Limb (tissue), 2 donors: Measurements from ENCODE around the gene CD1C.
"Not testable (repeated sequence)": the region's sequence is repeated elsewhere in the genome, so short reads cannot be mapped to it uniquely, and the experiment has no call there.

Experiments used
- DNase-seq, 2 donors: peaks; one replicate each; pipeline ENCODE4 v3.0.0-alpha.2; 2016; ENCODE audit errors: extremely low spot score in 2 of 2

CD1C gene

DNA sequence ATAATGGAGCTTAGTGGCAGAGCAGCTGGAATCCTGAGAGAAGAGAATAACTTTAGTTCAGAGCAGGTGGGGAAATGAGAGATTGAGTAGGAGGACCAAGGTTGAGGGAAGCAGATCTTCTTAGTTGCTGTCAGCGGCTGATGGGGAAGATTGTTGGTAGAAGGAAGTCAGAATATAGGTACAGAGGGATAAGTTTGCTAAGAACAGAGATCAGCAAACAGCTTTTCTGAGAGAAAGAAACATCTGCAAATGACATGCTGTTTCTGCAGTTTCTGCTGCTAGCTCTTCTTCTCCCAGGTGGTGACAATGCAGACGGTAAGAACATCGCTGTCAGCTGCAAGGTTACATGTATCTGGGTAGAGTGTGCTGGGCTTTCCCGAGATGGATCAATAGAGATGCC lies at the start of gene CD1C:
CD1C (plus strand) TSS at position 113 of the 400 bp plus-strand sequence; CDS start at position 255, 142 bp downstream.
- no peak for DNase-seq

DNA sequence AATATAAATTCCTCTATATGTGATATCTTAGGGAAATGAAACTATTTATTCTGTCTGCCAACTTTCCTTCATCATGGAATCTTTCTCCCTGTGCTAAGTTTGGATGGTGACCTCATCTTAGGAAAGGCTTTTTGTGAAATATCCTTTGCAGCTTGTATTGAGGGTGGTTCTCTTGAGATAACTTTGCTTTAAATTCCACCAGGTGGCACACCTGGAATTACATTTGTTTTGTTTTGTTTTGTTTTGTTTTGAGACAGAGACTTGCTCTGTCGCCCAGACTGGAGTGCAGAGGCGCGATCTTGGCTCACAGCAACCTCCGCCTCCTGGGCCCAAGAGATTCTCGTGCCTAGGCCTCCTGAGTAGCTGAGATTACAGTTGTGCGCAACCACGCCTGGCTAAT lies 43.1 kb upstream of the CD1C start:
- DNase-seq = no peak

DNA sequence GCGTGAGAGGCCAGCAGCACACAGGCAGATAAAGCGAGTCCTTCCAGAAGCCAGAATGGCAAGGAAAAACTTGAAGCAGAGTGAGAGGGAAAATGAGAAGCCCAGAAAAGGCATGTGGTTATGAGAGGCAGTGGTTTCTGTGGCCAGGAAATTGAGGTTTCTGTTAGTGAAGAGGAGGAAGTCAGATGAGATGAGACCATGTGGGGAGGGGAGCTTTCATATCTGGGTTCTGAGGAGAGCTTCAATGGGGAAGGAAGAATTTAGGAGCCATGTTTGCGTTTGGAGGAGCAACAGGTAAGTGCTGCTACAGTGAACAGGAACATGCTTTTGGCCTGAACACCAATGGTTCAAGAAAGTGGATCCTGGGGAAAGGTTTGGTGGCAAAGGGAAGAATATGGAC lies 41.6 kb upstream of the CD1C start:
- DNase-seq = no peak

DNA sequence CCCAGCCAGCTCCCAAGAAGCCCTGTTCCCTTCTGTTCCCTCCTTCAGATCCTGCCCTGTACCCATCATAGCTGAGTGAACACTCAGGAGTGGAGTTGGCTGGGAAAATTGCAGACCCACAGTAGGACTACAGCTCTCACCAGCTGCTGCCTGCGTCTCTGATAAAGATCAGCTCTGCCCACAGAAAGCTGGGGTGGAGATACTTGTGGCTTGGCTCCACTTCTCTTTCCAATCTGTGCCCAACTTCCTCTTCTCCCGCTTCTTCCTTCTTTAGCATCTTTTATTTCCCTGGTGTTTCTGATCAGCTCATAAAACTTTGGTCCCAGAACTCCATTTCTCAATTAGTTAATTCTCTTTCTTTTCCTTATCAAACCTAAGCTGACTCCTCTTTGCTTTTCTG lies 41.0 kb upstream of the CD1C start:
- no peak for DNase-seq

DNA sequence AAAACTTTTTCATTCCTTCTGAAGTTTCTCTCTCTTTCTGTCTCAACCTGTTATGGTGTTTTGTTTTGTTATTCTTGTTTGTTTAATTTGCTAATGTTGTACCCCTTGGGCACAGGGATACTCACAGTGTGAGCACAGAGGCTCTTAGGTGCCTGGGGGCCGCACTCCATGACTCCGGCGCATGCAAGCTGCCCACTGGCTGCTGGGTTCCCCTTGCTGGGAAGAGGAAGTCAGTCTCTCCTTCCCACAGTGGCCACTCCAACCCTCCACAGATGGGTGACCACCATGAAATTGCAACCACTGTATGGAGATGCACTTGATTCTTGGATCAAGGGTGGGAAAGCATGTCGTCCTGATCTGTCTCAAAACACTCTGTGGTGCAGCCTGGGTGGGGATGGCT lies 40.1 kb upstream of the CD1C start:
- DNase-seq = no peak

DNA sequence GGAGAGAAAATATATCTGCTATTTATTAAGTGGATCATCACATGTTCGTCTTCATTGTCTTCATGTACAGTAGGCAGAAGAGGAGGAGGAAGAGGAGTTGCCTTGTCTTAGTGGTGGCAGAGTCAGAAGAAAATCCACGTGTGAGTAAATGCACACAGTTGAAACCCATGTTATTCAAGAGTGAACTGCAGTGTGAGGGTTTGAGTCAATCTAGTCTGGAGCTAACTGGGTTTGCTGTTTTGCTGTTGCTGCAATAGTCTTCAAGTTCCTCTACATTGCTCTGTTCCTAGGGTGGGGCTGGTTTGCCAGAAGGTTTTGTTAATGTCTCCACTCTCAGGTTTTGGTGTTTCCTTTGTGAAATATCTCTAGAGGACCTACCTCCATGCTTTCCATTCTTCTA lies 38.6 kb upstream of the CD1C start:
- no peak for DNase-seq

DNA sequence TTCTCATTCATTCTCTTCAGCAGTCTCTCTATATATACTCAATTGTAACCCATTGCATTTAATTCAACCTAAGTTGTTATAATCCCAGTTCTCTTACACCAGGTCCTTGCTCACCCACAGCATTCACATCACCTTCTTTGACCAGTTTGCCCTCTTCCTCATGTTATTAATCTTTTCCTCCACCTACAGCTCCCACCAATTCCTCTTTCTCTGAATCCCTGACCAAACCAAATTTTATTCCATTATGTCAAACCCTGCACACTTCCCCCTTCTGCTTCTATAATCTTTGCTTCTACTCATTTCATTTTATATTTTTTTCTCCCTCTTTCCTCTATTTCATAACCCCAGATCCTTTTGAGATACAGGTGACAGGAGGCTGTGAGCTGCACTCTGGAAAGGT lies 34.1 kb upstream of the CD1C start:
- no peak for DNase-seq

DNA sequence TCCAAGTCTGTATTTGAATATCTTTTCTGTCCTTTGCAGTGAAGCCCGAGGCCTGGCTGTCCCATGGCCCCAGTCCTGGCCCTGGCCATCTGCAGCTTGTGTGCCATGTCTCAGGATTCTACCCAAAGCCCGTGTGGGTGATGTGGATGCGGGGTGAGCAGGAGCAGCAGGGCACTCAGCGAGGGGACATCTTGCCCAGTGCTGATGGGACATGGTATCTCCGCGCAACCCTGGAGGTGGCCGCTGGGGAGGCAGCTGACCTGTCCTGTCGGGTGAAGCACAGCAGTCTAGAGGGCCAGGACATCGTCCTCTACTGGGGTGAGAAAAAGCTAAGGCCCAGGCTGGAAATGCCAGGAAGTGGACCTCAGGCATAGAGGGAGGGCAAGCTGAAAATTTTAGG lies 33.0 kb upstream of the CD1C start:
- not testable (repeated sequence) for DNase-seq

DNA sequence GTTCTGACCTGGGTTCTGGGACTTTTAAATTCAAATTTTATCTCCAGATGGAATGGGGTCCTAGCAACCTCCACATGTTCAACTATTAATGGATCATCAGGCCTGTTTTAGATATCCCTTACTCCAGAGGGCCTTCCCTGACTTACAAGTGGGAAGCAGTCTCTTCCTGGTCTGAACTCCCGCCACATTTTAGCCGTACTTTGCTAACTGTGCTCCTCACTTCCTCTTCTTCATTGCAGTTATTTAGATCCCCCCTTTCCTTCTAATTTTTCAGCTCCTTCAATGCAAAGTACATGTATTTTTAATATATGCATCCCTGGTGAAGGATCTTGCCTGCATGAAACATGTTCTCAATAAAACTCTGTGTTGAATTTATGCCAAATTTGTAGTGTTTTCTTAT lies 31.8 kb upstream of the CD1C start:
- no peak for DNase-seq

DNA sequence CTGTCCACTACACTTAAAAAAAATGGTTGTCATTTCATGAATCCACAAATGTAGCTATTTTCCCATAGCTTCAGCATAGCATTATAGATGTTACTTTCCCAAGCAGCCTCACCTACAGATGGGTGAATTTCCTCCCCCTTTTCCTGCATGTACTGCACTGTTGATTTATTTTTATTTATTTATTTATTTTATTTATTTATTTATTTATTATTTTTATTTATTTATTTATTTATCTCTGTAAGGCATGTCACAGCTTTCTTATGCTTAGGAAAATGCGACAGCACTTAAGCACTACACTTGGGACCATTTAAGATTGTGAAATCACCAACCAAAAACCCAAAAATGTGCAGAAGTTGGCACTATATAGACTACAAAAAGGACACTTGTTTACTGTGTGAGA lies 30.6 kb upstream of the CD1C start:
- no peak for DNase-seq

DNA sequence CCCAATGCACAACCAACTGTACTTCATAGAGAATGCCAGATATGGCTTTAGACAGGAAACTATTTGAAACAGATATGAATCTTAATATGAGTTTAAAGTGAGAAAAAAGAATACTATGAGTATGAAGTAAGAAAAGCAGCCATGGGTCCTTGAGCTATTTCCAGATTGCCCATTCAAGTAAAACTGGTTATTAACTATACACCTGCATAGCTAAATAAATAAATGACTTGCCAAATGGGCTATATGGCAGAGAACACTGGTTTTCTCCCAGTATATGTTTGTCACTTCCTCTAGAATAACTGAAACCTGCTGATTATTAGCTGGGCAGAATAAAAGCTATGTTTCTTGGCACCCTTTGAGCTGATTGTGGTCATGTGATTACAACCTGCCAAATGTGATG lies 17.0 kb upstream of the CD1C start:
- DNase-seq = no peak

DNA sequence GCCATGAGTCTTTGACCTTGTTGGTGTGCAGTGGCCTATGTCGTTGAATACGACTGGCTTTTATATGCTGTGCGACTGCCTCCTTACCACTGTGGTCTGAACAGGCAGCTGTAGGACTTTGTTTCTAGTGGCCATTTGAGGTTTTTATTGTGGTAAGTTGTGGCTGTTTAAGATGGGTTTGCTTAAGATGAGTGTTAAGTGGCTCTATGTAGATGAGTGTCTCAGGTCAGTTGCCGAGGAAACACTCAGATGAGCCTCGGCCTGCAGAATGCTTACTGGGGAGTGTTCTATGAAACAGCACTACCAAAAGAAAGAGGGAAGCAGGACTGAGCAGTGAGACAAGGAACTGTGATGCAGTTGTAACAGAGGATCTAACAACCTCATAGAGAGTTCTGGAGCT lies 14.9 kb upstream of the CD1C start:
- no peak for DNase-seq

DNA sequence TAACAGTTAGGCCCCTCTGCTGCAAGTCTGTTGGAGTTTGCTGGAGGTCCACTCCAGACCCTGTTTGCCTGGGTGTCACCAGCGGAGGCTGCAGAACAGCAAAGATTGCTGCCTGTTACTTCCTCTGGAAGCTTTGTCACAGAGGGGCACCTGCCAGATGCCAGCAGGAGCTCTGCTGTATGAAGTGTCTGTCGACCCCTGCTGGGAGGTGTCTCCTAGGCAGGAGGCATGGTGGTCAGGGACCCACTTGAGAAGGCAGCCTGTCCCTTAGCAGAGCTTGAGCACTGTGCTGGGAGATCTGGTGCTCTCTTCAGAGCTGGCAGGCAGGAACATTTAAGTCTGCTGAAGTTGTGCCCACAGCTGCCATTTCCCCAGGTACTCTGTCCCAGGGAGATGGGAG lies 7.3 kb upstream of the CD1C start:
- not testable (repeated sequence) for DNase-seq

DNA sequence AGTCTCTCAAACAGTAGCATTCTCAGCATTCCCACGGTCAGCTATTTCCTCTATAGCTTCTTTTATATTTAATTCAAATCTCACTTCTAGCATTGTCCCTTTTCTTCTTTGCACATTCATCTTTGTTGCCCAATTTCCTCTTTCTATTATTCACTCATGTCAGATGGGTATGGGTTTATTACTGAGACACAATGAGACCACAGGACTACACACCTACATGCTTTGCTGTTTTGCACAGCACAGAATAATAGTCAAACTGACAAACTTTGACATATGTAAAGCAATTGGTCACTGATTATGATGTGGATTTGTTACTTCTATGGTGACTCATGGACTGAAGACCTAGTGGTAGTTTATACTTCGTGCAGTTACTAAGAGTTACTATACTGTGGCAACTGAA lies 5.8 kb upstream of the CD1C start:
- no peak for DNase-seq

DNA sequence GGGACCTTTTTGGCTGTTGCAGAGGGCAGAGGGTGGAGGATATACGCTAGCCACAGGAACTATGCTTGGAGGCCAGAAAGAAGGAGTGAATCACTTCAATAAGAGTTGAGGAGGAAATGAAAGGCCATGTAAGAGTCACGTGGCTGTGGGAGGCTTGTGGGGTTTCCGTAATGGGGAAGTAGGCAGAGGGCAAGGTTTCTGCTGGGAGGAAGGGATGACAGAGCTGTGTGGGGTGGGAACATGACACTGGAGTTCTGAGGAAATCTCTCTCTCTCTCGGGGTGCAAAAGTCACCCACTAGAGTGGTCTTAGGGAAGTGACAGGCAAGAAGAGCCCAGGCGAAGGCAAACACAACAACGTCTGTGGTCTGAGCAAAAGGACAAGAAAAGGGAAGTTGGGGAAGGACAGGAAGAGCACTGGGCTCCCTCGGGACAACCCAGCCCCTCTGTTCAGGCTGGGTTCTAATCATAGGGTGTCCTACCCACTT lies 3.9 kb upstream of the CD1C start:
- DNase-seq = no peak

DNA sequence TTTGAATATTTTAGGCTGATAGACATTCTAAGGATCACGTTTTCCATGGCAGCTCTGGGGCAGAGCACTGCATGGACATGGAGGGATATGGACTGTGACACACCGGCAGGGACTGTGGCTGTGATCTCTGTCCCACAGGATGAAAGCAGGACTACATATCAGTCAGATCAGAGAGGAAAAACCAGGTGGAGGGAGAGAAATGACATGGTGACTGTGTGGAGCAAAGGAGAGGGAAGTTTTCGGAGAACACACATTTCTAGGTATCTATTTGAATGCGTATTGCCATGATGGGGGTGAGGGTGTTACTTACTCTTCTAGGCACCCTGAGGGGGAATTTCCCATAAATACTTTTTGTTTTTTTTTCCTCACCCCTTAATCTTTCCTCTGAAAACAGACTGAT lies 3.2 kb upstream of the CD1C start:
- no peak for DNase-seq

DNA sequence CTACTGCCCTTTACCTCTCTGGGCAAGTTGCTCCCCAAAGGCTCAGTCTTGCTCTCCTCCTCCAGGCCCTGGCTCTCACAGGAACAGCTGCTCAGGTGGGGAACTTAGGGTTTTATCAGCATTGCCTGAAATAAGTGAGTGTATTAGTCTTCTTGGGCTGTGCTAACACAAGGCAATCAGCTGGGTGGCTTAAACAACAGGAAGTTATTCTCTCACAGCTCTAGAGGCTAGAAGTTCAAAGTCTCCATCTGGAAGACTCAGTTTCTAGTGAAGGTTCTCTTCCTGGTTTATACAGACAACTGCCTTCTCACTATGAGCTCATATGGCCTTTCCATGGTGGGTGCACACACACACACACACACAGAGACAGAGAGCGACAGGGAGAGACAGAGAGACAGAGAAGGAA lies 2.8 kb upstream of the CD1C start:
- no peak for DNase-seq

DNA sequence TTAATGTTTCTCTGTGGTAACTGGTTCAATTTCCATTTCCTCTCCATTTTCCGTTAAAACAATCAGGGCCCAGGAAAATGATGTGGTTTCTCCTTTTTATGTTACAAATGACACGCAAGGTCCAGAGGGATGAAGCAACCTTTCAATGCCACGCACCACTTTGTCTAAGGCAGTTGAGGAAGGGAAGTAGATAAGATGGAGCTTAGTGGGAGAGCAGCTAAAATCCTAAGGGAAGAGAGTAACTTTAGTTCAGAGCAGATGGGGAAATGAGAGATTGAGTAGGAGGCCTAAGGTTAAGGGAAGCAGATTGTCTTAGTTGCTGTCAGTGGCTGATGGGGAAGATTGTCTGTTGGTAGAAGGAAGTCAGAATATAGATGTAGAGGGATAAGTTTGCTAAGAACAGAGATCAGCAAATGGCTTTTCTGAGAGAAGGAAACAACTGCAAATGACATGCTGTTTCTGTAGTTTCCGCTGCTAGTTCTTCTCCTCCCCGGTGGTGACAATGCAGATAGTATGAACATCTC lies 660 bp downstream of the CD1C start:
- no peak for DNase-seq

DNA sequence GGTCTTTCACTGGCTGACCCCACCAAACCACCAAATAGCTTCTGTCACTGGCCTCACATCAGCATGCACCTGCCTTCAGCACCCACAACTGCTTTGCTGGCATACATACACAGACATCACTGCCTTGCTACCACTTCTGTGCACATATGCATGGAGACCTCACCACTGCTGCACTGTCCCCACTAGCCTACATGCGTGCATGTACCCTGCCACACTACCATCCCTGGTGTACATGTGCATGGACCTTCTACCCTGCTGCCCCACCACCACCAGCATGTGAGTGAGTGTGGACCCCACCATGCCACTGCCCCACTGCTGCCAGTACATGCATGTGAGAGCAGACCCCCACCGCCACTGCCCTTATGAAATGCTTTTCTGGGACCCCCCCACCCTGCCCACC lies 6.1 kb downstream of the CD1C start:
- DNase-seq = no peak

DNA sequence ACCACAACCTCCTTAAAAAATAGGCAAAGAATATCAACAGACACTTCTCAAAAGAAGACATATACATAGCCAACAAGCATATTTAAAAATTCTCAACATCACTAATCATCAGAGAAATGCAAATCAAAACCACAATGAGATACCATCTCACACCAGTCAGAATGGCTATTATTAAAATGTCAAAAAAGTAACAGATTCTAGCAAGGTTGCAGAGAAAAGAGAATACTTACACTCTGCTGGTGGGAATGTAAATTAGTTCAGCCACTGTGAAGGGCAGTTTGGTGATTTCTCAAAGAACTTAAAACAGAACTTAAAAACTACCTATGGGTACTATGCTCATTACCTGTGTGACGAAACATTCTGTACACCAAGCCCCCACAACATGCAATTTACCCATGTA lies 20.9 kb downstream of the CD1C start:
- DNase-seq = no peak

DNA sequence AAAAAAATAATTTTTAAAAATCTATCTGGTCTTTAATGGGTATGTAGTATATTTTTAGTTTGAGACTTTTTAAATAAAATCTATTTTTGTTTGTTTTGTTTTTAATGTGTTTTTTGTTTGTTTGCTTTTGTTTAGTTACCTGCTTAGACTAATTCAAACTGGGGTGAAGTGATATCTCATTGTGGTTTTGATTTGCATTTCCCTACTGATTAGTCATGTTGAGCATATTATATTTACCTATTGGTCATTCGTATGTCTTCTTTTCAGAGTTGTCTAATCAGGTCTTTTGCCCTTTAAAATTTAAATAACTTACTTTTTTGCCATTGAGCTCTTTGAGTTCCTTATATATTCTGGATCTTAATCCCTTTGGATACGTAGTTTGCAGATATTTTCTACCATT lies 21.3 kb downstream of the CD1C start:
- DNase-seq = no peak

DNA sequence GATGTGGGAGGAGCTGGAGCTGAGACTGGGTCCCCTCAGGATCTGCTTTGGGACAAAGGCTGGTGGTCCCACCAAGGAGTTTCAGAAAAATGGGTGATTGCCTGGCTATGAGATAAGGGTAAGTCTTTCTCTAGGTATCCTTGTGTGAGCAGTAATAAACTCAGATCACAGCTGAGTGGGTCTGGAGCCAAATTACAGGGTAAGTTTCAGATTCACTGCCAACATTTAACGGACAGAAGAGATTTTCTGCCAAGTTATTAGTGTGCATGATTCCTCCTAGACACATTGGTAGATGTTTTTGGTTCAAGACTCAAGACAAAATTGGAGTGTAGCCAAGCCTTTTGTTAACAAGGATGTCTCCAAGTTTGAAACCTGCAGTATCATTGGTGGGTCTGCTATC lies 34.1 kb downstream of the CD1C start:
- no peak for DNase-seq

DNA sequence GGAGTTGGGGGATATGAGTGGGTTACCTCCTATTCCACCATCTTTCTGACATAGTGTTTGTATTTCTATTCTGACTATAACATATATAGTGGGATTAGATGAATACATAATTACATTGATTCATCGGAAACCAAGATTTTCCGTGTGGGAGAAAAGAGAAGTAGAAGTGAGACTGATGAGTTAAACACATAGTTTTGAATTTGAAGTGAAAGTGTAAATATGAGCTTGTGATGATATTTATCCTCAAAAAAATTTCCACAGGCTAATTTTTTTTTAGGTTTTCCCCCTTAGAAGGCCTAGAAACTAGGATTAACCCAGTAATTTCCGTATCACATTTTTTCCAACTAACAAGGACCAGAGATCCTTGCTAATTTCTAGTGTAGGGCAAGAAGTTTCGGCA lies 34.7 kb downstream of the CD1C start:
- DNase-seq = no peak

DNA sequence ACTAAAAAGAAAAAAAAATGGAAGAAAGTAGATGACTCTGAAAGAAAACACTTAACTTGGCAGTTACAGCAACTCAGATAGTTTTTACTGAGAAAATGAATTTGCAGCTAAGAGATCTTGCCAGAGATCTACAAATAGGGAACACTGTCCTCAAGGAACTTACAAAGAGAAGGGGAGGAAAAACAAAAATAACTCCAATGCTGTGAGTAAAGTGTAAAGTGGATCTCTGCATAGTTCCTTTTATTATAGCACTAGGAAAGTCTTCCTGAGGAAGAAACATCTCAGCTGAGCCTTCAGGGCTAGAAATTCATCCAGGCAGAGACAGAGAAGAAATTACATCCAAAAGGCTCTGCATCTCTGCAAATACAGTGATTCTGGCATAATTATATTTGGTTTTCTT lies 37.8 kb downstream of the CD1C start:
- no peak for DNase-seq
